ENCODE data around the gene TMEM63C. TPM values are rescaled to one million over a fixed set of nuclear protein-coding genes. Genes with fewer than 3 reads are reported as not detected.

TMEM63C gene
- total and polyA plus RNA-seq, 2 experiments from 2014 or later = 4.9 to 9.7 TPM

DNA sequence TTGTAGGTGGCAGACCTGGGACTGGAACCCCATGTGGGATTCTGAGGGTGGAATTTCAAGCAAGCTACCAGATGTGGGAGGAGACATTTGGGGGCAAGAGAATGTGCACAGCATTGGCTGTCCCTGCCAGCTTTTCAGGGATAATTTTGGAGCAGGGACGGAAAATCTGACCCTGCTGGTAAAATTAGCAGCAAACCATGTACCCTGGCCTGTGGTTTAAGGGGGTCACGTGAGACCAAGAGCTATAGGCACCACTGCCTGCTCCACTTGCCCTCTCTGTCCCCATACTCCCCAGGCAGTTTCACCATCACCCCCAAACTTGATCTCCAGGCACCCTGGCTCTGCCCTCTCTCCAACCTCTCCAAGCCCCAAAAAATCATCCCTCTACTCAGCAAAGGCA is 26.5 kb upstream of the TMEM63C start:
- Histone ChIP-seq H3K9me3 (ENCODE audit: low read depth) (no peaks in the 10 kb centered on the region), H3K79me2 (no peaks in the 10 kb centered on the region), H3K4me1 (ENCODE audit: insufficient read depth) (peaks cover 9% of the 10 kb centered on the region), H3K27ac (no peak overlapping the region), H4K20me1 (ENCODE audit: insufficient read depth, poor library complexity, severe bottlenecking) (no peaks in the 10 kb centered on the region), H3K4me2 (no peak overlapping the region), H2AFZ (no peak overlapping the region), H3K9me2 (replicated peaks; ENCODE audit: insufficient read depth) (no peaks in the 10 kb centered on the region), H3K27me3 (peaks cover 18% of the 10 kb centered on the region), H3K36me3 (replicated peaks; ENCODE audit: insufficient read depth, low read depth) (no peaks in the 10 kb centered on the region), H3K4me3 (no peak overlapping the region)
- WGBS (ENCODE audit: low lambda C conversion rate, missing lambda C conversion rate) = 90% methylated on average over 2 of the region's 2 CpGs
- DNase-seq (ENCODE audit: low spot score) = no peak
- TF ChIP-seq, protein P1, sequence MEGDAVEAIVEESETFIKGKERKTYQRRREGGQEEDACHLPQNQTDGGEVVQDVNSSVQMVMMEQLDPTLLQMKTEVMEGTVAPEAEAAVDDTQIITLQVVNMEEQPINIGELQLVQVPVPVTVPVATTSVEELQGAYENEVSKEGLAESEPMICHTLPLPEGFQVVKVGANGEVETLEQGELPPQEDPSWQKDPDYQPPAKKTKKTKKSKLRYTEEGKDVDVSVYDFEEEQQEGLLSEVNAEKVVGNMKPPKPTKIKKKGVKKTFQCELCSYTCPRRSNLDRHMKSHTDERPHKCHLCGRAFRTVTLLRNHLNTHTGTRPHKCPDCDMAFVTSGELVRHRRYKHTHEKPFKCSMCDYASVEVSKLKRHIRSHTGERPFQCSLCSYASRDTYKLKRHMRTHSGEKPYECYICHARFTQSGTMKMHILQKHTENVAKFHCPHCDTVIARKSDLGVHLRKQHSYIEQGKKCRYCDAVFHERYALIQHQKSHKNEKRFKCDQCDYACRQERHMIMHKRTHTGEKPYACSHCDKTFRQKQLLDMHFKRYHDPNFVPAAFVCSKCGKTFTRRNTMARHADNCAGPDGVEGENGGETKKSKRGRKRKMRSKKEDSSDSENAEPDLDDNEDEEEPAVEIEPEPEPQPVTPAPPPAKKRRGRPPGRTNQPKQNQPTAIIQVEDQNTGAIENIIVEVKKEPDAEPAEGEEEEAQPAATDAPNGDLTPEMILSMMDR (IDR thresholded peaks at IDR 0.05; ENCODE audit: poor library complexity) = no peak
- TF ChIP-seq EZH2phosphoT487 (IDR thresholded peaks at IDR 0.05; ENCODE audit: low read depth, severe bottlenecking, unreplicated experiment) = no peak
- no peak for TF ChIP-seq EZH2 (IDR thresholded peaks at IDR 0.05; ENCODE audit: borderline replicate concordance)

DNA sequence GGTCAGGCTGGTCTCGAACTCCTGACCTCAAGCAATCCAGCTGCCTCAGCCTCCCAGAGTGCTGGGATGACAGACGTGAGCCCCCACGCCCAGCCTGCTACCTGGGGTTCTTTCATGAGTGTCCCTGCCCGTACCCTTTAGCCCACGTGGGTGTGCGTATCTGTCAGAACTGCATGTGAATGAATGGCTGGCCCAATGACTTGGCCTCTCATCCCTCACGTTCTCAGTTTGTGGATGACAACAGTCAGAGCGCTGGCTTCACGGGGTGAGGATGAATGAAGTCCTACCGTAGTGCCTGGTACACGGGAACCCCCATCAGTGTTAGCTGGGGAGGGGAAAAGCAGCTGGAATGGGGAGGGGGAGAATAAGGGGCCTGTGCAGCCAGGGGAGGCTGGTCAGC is 23.9 kb upstream of the TMEM63C start:
- Histone ChIP-seq H3K36me3 (replicated peaks; ENCODE audit: insufficient read depth, low read depth) (no peaks in the 10 kb centered on the region), H3K9me2 (replicated peaks; ENCODE audit: insufficient read depth) (no peaks in the 10 kb centered on the region), H3K27me3 (peaks cover 22% of the 10 kb centered on the region), H3K4me1 (ENCODE audit: insufficient read depth) (peaks cover 9% of the 10 kb centered on the region), H4K20me1 (ENCODE audit: insufficient read depth, poor library complexity, severe bottlenecking) (no peaks in the 10 kb centered on the region), H3K4me3 (no peak overlapping the region), H3K27ac (peak overlapping the region; percentile 47), H3K4me2 (no peak overlapping the region), H3K79me2 (no peaks in the 10 kb centered on the region), H3K9me3 (ENCODE audit: low read depth) (no peaks in the 10 kb centered on the region), H2AFZ (no peak overlapping the region)
- WGBS (ENCODE audit: low lambda C conversion rate, missing lambda C conversion rate) = 74% methylated on average over 11 of the region's 11 CpGs
- TF ChIP-seq, protein P1 (IDR thresholded peaks at IDR 0.05; ENCODE audit: poor library complexity) = no peak
- no peak for TF ChIP-seq EZH2 (IDR thresholded peaks at IDR 0.05; ENCODE audit: borderline replicate concordance)
- TF ChIP-seq EZH2phosphoT487 (IDR thresholded peaks at IDR 0.05; ENCODE audit: low read depth, severe bottlenecking, unreplicated experiment) = no peak
- no peak for DNase-seq (ENCODE audit: low spot score)

DNA sequence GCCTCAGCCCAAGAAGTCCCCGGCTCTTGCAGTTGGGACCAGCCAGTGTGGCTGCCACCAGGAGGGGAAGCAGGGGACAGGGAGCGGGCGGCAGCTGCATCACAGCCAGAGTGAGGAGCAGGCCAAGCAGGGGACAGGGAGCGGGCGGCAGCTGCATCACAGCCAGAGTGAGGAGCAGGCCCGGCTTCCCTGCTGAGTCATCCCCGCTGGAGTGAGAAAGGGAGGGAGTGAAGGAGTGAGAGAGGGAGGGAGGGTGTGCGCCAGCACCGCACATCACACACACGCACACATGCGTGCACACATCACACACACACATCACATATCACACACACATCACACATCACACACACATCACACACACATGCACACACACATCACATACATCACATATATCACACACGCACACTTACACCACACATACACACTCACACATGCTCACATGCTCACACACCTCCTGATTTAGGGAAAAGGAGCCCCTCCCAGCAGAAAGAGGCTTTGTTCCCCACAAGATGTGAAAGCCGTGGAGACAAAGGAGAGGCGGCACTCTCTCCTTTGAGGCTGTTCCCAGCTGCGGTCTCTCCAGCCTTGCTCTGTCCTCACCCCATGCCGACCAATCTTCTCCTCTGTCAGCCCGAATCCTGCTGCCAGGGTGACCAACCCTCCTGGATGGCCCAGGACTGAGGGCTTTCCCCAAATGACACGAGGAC is 23.3 kb upstream of the TMEM63C start:
- H2AFZ ChIP-seq = no peak overlapping the region
- peak overlapping the region; percentile 46 for H3K4me2 ChIP-seq
- TF ChIP-seq EZH2 (IDR thresholded peaks at IDR 0.05; ENCODE audit: borderline replicate concordance) (no peak), EZH2phosphoT487 (IDR thresholded peaks at IDR 0.05; ENCODE audit: low read depth, severe bottlenecking, unreplicated experiment) (no peak)
- TF ChIP-seq, protein P1 (IDR thresholded peaks at IDR 0.05; ENCODE audit: poor library complexity) = no peak
- peak; percentile 65 for DNase-seq (ENCODE audit: low spot score)
- no peak overlapping the region for H3K4me3 ChIP-seq
- H3K9me2 ChIP-seq (replicated peaks; ENCODE audit: insufficient read depth) = no peaks in the 10 kb centered on the region
- H3K9me3 ChIP-seq (ENCODE audit: low read depth) = no peaks in the 10 kb centered on the region
- no peaks in the 10 kb centered on the region for H3K36me3 ChIP-seq (replicated peaks; ENCODE audit: insufficient read depth, low read depth)
- no peaks in the 10 kb centered on the region for H3K79me2 ChIP-seq
- peaks cover 20% of the 10 kb centered on the region for H3K27me3 ChIP-seq
- 26% methylated on average over 16 of the region's 18 CpGs for WGBS (ENCODE audit: low lambda C conversion rate, missing lambda C conversion rate)
- peaks cover 9% of the 10 kb centered on the region for H3K4me1 ChIP-seq (ENCODE audit: insufficient read depth)
- H3K27ac ChIP-seq = peak overlapping the region; percentile 85
- H4K20me1 ChIP-seq (ENCODE audit: insufficient read depth, poor library complexity, severe bottlenecking) = no peaks in the 10 kb centered on the region

All from hepatocyte (in vitro differentiated cells).